Karpas-422 (cell line): ENCODE results near the gene TAS2R13. TPM values are rescaled to one million over a fixed set of nuclear protein-coding genes. Genes with fewer than 3 reads are reported as not detected.
A peak's percentile ranks its signal among the peaks of the same experiment; 100 is the strongest.

Experiments
- DNase-seq: peaks from one replicate; pipeline ENCODE4 v3.0.0-alpha.2; 2015
- H2AFZ ChIP-seq: fragments of 200-600 bp; sonication (generic); 2 replicates; pipeline ENCODE4 v1.6.1; 2014; ENCODE audit warnings: antibody characterized with exemption, low read length, mixed read lengths
- H3K27ac ChIP-seq: fragments of 200-600 bp; sonication (generic); 2 replicates; pipeline ENCODE4 v1.5.1; 2014; ENCODE audit warnings: mild to moderate bottlenecking, low read length, moderate library complexity
- H3K27me3 ChIP-seq: fragments of 200-600 bp; sonication (generic); 2 replicates; pipeline ENCODE4 v1.6.1; 2014; ENCODE audit warnings: low read length, mixed read lengths
- H3K36me3 ChIP-seq: fragments of 200-600 bp; sonication (generic); 2 replicates; pipeline ENCODE4 v1.6.1; 2014; ENCODE audit warnings: low read length, mixed read lengths; ENCODE audit not compliant: insufficient read depth
- H3K4me1 ChIP-seq: fragments of 200-600 bp; sonication (generic); 2 replicates; pipeline ENCODE4 v1.6.1; 2014; ENCODE audit warnings: mild to moderate bottlenecking, low read length, mixed read lengths
- H3K4me2 ChIP-seq: fragments of 200-600 bp; sonication (generic); 2 replicates; pipeline ENCODE4 v1.6.1; 2014; ENCODE audit warnings: low read length, low read depth, mild to moderate bottlenecking; ENCODE audit not compliant: poor library complexity, severe bottlenecking
- H3K4me3 ChIP-seq: fragments of 200-600 bp; sonication (generic); 2 replicates; pipeline ENCODE4 v1.5.1; 2014; ENCODE audit warnings: mild to moderate bottlenecking, antibody characterized with exemption, low read length, mixed read lengths
- H3K79me2 ChIP-seq: fragments of 200-600 bp; sonication (generic); 2 replicates; pipeline ENCODE4 v1.6.1; 2014; ENCODE audit warnings: mild to moderate bottlenecking, low read length, mixed read lengths
- H3K9ac ChIP-seq: fragments of 200-600 bp; sonication (generic); 2 replicates; pipeline ENCODE4 v1.6.0; 2014; ENCODE audit warnings: low read length
- H3K9me2 ChIP-seq: fragments of 200-600 bp; sonication (generic), shearing (Covaris generic); replicated peaks from 2 replicates; pipeline ENCODE4 v1.6.0; 2014; ENCODE audit warnings: mild to moderate bottlenecking, low read length, moderate library complexity; ENCODE audit not compliant: insufficient read depth
- H3K9me3 ChIP-seq: fragments of 300-700, 200-600 bp; sonication (generic); 2 replicates; pipeline ENCODE4 v1.6.1; 2014; ENCODE audit warnings: low read length, mixed read lengths
- H4K20me1 ChIP-seq: fragments of 200-600 bp; sonication (generic); 2 replicates; pipeline ENCODE4 v1.6.1; 2014; ENCODE audit warnings: mild to moderate bottlenecking, antibody characterized with exemption, low read length, low read depth; ENCODE audit not compliant: insufficient read depth
- total RNA-seq: library from RNA; depleted of rRNA; stranded (reverse); fragments of >200 nt; shearing (Covaris generic); gene quantifications from 2 replicates; pipeline ENCODE4 v1.2.3, GENCODE V29; 2014; ENCODE audit warnings: low replicate concordance

The TAS2R13 gene
- total RNA-seq, 1 experiment from 2014 or later: 8.9 TPM

- no peak within 1 kb of the TSS for H2AFZ ChIP-seq
- peaks cover 20% of the 10 kb centered on the region for H3K79me2 ChIP-seq
- no peaks in the 10 kb centered on the region for H4K20me1 ChIP-seq
- no peaks in the 10 kb centered on the region for H3K36me3 ChIP-seq
- H3K9ac ChIP-seq: no peak within 1 kb of the TSS
- no peak within 1 kb of the TSS for H3K4me3 ChIP-seq
- no peak within 1 kb of the TSS for H3K4me2 ChIP-seq
- peaks cover 18% of the 10 kb centered on the region for H3K4me1 ChIP-seq
- H3K9me2 ChIP-seq: no peaks in the 10 kb centered on the region
- H3K27me3 ChIP-seq: no peaks in the 10 kb centered on the region
- H3K27ac ChIP-seq: peak within 1 kb of the TSS; percentile 10; the same call in 1 of the 2 replicates
- no peaks in the 10 kb centered on the region for H3K9me3 ChIP-seq
- DNase-seq: no peak
Measured at GRCh38 chr12:10939163-10939562, 29.8 kb upstream of the TAS2R13 start, which contains the start of gene TAS2R14. Gene TAS2R14 (minus strand): TSS chr12:10939263. CDS start chr12:10939207, 56 bp downstream.

- DNase-seq: peak; percentile 47
- Histone ChIP-seq H3K4me2 (peak overlapping the region; percentile 28), H3K36me3 (no peaks in the 10 kb centered on the region), H3K9ac (no peak overlapping the region), H3K4me3 (no peak overlapping the region), H2AFZ (no peak overlapping the region), H3K79me2 (peaks cover 20% of the 10 kb centered on the region), H4K20me1 (no peaks in the 10 kb centered on the region), H3K27ac (peak overlapping the region; percentile 65), H3K9me2 (no peaks in the 10 kb centered on the region), H3K4me1 (peaks cover 18% of the 10 kb centered on the region), H3K9me3 (no peaks in the 10 kb centered on the region), H3K27me3 (no peaks in the 10 kb centered on the region)
Measured at GRCh38 chr12:10936506-10936905, 27.1 kb upstream of the TAS2R13 start.

- H3K27me3 ChIP-seq: no peaks in the 10 kb centered on the region
- no peak within 1 kb of the TSS for H3K27ac ChIP-seq
- H3K79me2 ChIP-seq: no peaks in the 10 kb centered on the region
- no peak within 1 kb of the TSS for H3K9ac ChIP-seq
- no peaks in the 10 kb centered on the region for H3K36me3 ChIP-seq
- no peak within 1 kb of the TSS for H3K4me3 ChIP-seq
- no peak for DNase-seq
- no peaks in the 10 kb centered on the region; the same call in 1 of the 2 replicates for H3K9me2 ChIP-seq
- no peaks in the 10 kb centered on the region for H3K4me1 ChIP-seq
- H3K9me3 ChIP-seq: no peaks in the 10 kb centered on the region
- H4K20me1 ChIP-seq: no peaks in the 10 kb centered on the region
- H2AFZ ChIP-seq: no peak within 1 kb of the TSS
- no peak within 1 kb of the TSS for H3K4me2 ChIP-seq
Measured at GRCh38 chr12:10928746-10929286, 19.5 kb upstream of the TAS2R13 start, which contains the start of gene PRH2. Gene PRH2 (plus strand): TSS chr12:10929236. CDS start chr12:10929274, 38 bp downstream.

GRCh38 chr12:10926269-10926668 is 16.9 kb upstream of the TAS2R13 start:
- no peak for DNase-seq
- Histone ChIP-seq H4K20me1 (no peaks in the 10 kb centered on the region), H3K4me2 (no peak overlapping the region), H3K4me1 (no peaks in the 10 kb centered on the region), H3K27me3 (no peaks in the 10 kb centered on the region), H3K36me3 (no peaks in the 10 kb centered on the region), H3K9me3 (no peaks in the 10 kb centered on the region), H2AFZ (no peak overlapping the region), H3K79me2 (no peaks in the 10 kb centered on the region), H3K9me2 (no peaks in the 10 kb centered on the region; the same call in 1 of the 2 replicates), H3K27ac (no peak overlapping the region), H3K9ac (no peak overlapping the region), H3K4me3 (no peak overlapping the region)

GRCh38 chr12:10919809-10920208 is 10.4 kb upstream of the TAS2R13 start:
- H4K20me1 ChIP-seq: no peaks in the 10 kb centered on the region
- H3K4me2 ChIP-seq: no peak overlapping the region
- H3K36me3 ChIP-seq: no peaks in the 10 kb centered on the region
- H3K9ac ChIP-seq: no peak overlapping the region
- no peak for DNase-seq
- no peak overlapping the region for H2AFZ ChIP-seq
- no peaks in the 10 kb centered on the region for H3K9me3 ChIP-seq
- H3K27me3 ChIP-seq: no peaks in the 10 kb centered on the region
- no peaks in the 10 kb centered on the region for H3K9me2 ChIP-seq
- no peak overlapping the region for H3K27ac ChIP-seq
- H3K4me1 ChIP-seq: no peaks in the 10 kb centered on the region
- peaks cover 3% of the 10 kb centered on the region; the same call in 1 of the 2 replicates for H3K79me2 ChIP-seq
- no peak overlapping the region for H3K4me3 ChIP-seq

GRCh38 chr12:10910380-10910779 is 1.0 kb upstream of the TAS2R13 start:
- no peak for DNase-seq

GRCh38 chr12:10904686-10905085 is 4.7 kb downstream of the TAS2R13 start:
- Histone ChIP-seq H4K20me1 (no peaks in the 10 kb centered on the region), H3K9me2 (no peaks in the 10 kb centered on the region), H3K79me2 (peaks cover 12% of the 10 kb centered on the region), H3K9ac (no peak overlapping the region), H3K9me3 (0 out of 2 replicates have a peak, but pooled peaks cover 4% of the 10 kb centered on the region), H3K27me3 (no peaks in the 10 kb centered on the region), H2AFZ (no peak overlapping the region), H3K4me1 (no peaks in the 10 kb centered on the region), H3K4me2 (no peak overlapping the region), H3K4me3 (no peak overlapping the region), H3K27ac (no peak overlapping the region), H3K36me3 (no peaks in the 10 kb centered on the region)
- no peak for DNase-seq

More at GRCh38 chr12:10910380-10910779, 1.0 kb upstream of the TAS2R13 start:
- Histone ChIP-seq H3K27me3 (no peaks in the 10 kb centered on the region), H3K27ac (no peak overlapping the region), H3K4me1 (no peaks in the 10 kb centered on the region), H4K20me1 (no peaks in the 10 kb centered on the region), H3K9me2 (no peaks in the 10 kb centered on the region), H3K36me3 (no peaks in the 10 kb centered on the region), H2AFZ (no peak overlapping the region), H3K9ac (no peak overlapping the region), H3K4me2 (no peak overlapping the region), H3K4me3 (no peak overlapping the region), H3K79me2 (no peaks in the 10 kb centered on the region), H3K9me3 (0 out of 2 replicates have a peak, but pooled peaks cover 4% of the 10 kb centered on the region)

GRCh38 chr12:10901427-10901826 is 7.9 kb downstream of the TAS2R13 start:
- Histone ChIP-seq H3K27me3 (no peaks in the 10 kb centered on the region), H3K36me3 (no peaks in the 10 kb centered on the region), H3K4me3 (no peak overlapping the region), H4K20me1 (no peaks in the 10 kb centered on the region), H3K79me2 (peaks cover 22% of the 10 kb centered on the region), H2AFZ (no peak overlapping the region), H3K4me1 (no peaks in the 10 kb centered on the region), H3K9ac (no peak overlapping the region), H3K4me2 (no peak overlapping the region), H3K9me2 (no peaks in the 10 kb centered on the region), H3K9me3 (0 out of 2 replicates have a peak, but pooled peaks cover 4% of the 10 kb centered on the region), H3K27ac (no peak overlapping the region)
- DNase-seq: no peak
